Lung (tissue), 12 donors: Measurements from ENCODE around the gene ACVR1B. TPM values are rescaled to one million over a fixed set of nuclear protein-coding genes. Genes with fewer than 3 reads are reported as not detected.

Experiments
- ATAC-seq: fragments of 200-7000 bp; cut with Tn5 transposase; one replicate; pipeline ENCODE4 v1.9.1; 2020; ENCODE audit warnings: moderate number of reproducible peaks; ENCODE audit not compliant: insufficient read depth, low FRiP score
- DNase-seq, 3 donors: peaks; one replicate each; pipeline ENCODE4 v3.0.0-alpha.2; 2013 to 2017
- H3K27ac ChIP-seq, 2 donors: one replicate each; pipeline ENCODE4 v1.5.1; 2013; ENCODE audit warnings: mild to moderate bottlenecking in 2 of 2, moderate library complexity in 2 of 2, control low read depth in 1 of 2, inconsistent platforms in 1 of 2, low read depth in 1 of 2, low read length in 1 of 2
- H3K27me3 ChIP-seq, 3 donors: one replicate each; pipeline ENCODE4 v1.5.1; 2013; ENCODE audit warnings: low read length in 2 of 3; ENCODE audit not compliant: control insufficient read depth in 3 of 3, insufficient read depth in 3 of 3
- H3K36me3 ChIP-seq, 4 donors: one replicate each; pipeline ENCODE4 v1.5.1; 2013; ENCODE audit warnings: low read length in 4 of 4, mild to moderate bottlenecking in 1 of 4, moderate library complexity in 1 of 4; ENCODE audit not compliant: control insufficient read depth in 4 of 4, insufficient read depth in 4 of 4
- H3K4me1 ChIP-seq, 5 donors: one replicate each; pipeline ENCODE4 v1.5.1; 2013; ENCODE audit warnings: low read length in 5 of 5, mild to moderate bottlenecking in 2 of 5, moderate library complexity in 1 of 5; ENCODE audit not compliant: control insufficient read depth in 5 of 5, insufficient read depth in 5 of 5
- H3K4me3 ChIP-seq: one replicate; pipeline ENCODE4 v1.5.1; 2013; ENCODE audit warnings: mild to moderate bottlenecking, control low read depth, moderate library complexity
- H3K9ac ChIP-seq, 2 donors: one replicate each; pipeline ENCODE4 v1.5.1; 2013; ENCODE audit warnings: low read length in 2 of 2, control low read depth in 1 of 2; ENCODE audit not compliant: insufficient read depth in 1 of 2
- H3K9me3 ChIP-seq, 4 donors: one replicate each; pipeline ENCODE4 v1.5.1; 2013; ENCODE audit warnings: low read length in 3 of 4, mild to moderate bottlenecking in 1 of 4, moderate library complexity in 1 of 4; ENCODE audit not compliant: control insufficient read depth in 4 of 4, insufficient read depth in 3 of 4
- WGBS, 2 donors: extraction: QIAGEN DNeasy Blood & Tissue Kit; methylation state at CpG; one replicate each; pipeline ENCODE4 v1.1.7; 2013; 5-methylcytosine and 5-hydroxymethylcytosine counted together
- polyA plus RNA-seq, 2 donors: library from polyadenylated mRNA; stranded (reverse); fragments of 200-250 nt; gene quantifications; one replicate each; pipeline ENCODE4 v1.2.1, GENCODE V29; 2013
- total RNA-seq, 2 donors: library from RNA; depleted of rRNA in 1 of 2; stranded (reverse); fragments of >200 nt in 1 of 2; gene quantifications; one replicate each; pipeline ENCODE4 v1.2.1, GENCODE V29; 2014 to 2021
- TF ChIP-seq, protein P1 (sequence below): IDR thresholded peaks from 2 replicates; pipeline ENCODE4 v1.5.1; 2012; ENCODE audit warnings: mild to moderate bottlenecking; ENCODE audit errors: control extremely low read depth, extremely low read depth
- donor health status: control.
- donor health status: control.
- donor health status: Bipolar disorder and iron deficiency.
- donor health status: healthy.
- donor health status: DM: yes; HTN: yes; CAD: no.

The ACVR1B gene
- total and polyA plus RNA-seq, 4 donors = 14.0 to 41.7 (median 21.0) TPM

GRCh38 chr12:52003016-52003550 is 51.6 kb downstream of the ACVR1B start:
- TF ChIP-seq, protein P1, sequence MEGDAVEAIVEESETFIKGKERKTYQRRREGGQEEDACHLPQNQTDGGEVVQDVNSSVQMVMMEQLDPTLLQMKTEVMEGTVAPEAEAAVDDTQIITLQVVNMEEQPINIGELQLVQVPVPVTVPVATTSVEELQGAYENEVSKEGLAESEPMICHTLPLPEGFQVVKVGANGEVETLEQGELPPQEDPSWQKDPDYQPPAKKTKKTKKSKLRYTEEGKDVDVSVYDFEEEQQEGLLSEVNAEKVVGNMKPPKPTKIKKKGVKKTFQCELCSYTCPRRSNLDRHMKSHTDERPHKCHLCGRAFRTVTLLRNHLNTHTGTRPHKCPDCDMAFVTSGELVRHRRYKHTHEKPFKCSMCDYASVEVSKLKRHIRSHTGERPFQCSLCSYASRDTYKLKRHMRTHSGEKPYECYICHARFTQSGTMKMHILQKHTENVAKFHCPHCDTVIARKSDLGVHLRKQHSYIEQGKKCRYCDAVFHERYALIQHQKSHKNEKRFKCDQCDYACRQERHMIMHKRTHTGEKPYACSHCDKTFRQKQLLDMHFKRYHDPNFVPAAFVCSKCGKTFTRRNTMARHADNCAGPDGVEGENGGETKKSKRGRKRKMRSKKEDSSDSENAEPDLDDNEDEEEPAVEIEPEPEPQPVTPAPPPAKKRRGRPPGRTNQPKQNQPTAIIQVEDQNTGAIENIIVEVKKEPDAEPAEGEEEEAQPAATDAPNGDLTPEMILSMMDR = no peak
- WGBS, 2 donors = 90 to 94% methylated on average over 8 of the region's 8 CpGs
- Histone ChIP-seq H3K27ac (no peak overlapping the region), H3K9ac (no peak overlapping the region), H3K36me3 (peaks cover 0 to 3% (median 2%) of the 10 kb centered on the region in 4 donors), H3K4me3 (no peak overlapping the region), H3K27me3 (peaks cover 0 to 27% (median 0%) of the 10 kb centered on the region in 3 donors), H3K9me3 (no peaks in the 10 kb centered on the region), H3K4me1 (peaks cover 0 to 14% (median 0%) of the 10 kb centered on the region in 5 donors)
- ATAC-seq = no peak
- no peak for DNase-seq

GRCh38 chr12:52003591-52003990 is 52.1 kb downstream of the ACVR1B start:
- TF ChIP-seq, protein P1 = no peak

GRCh38 chr12:52004042-52004648 is 52.6 kb downstream of the ACVR1B start:
- TF ChIP-seq, protein P1 = peak; percentile 80
- Histone ChIP-seq H3K4me1 (peaks cover 0 to 25% (median 9%) of the 10 kb centered on the region in 5 donors), H3K27me3 (peaks cover 0 to 29% (median 0%) of the 10 kb centered on the region in 3 donors), H3K9ac (no peak overlapping the region), H3K27ac (no peak overlapping the region), H3K4me3 (no peak overlapping the region), H3K9me3 (no peaks in the 10 kb centered on the region), H3K36me3 (peaks cover 0 to 3% (median under 1%) of the 10 kb centered on the region in 4 donors)
- WGBS, 2 donors = 55 to 60% methylated on average over 5 of the region's 5 CpGs
- peak; percentile 69 to 78 (median 73) for DNase-seq
- no peak for ATAC-seq

More at GRCh38 chr12:52003591-52003990, 52.1 kb downstream of the ACVR1B start:
- H3K4me1 ChIP-seq = peaks cover 0 to 19% (median 4%) of the 10 kb centered on the region in 5 donors
- WGBS, 2 donors = 75 to 77% methylated on average over 6 of the region's 6 CpGs
- no peaks in the 10 kb centered on the region for H3K9me3 ChIP-seq
- peaks cover 0 to 3% (median 1%) of the 10 kb centered on the region in 4 donors for H3K36me3 ChIP-seq
- DNase-seq (no peak), ATAC-seq (no peak)
- H3K4me3 ChIP-seq = no peak overlapping the region
- H3K27me3 ChIP-seq = peaks cover 0 to 29% (median 0%) of the 10 kb centered on the region in 3 donors
- H3K9ac ChIP-seq = no peak overlapping the region
- H3K27ac ChIP-seq = no peak overlapping the region
